ENCODE data around the gene COQ10B. TPM values are rescaled to one million over a fixed set of nuclear protein-coding genes. Genes with fewer than 3 reads are reported as not detected.

COQ10B gene
- total RNA-seq, 3 donors from 2014 or later (not counting 1 experiment from before 2014, with no cell fraction given): 64.6 to 79.2 (median 72.5) TPM

DNA sequence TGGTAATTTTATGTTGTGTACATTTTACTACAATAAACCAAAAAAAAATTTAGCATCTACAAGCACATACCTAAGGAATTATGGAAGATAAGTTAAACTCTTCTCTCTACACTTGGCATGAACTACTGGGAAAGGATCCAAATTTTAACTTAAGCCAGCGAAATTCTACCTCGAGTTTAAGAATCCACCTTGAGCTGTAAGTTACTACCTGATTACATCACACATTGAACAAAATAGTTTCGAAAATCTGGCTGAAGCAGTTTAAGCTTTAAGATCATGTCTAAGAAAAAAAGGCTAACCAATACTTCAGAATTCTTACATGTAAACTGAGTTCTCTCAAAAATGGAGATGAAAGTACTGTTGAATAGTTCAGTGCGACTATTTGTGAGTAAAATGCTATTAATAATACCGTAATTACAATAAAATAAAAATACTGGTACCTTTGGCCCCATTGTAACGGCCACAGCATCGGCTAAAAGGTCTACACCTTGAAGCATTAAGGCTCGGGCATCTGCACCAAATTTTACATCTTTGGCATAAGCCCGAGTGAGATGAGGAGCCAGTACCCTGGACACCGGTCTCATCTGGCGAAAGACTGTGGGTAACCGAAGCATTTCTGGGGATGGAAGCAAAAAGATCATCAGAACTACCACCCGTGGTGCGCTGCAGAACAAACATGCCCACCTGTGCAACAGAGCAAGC is 45.0 kb downstream of the COQ10B start:
- TF ChIP-seq, protein P1, sequence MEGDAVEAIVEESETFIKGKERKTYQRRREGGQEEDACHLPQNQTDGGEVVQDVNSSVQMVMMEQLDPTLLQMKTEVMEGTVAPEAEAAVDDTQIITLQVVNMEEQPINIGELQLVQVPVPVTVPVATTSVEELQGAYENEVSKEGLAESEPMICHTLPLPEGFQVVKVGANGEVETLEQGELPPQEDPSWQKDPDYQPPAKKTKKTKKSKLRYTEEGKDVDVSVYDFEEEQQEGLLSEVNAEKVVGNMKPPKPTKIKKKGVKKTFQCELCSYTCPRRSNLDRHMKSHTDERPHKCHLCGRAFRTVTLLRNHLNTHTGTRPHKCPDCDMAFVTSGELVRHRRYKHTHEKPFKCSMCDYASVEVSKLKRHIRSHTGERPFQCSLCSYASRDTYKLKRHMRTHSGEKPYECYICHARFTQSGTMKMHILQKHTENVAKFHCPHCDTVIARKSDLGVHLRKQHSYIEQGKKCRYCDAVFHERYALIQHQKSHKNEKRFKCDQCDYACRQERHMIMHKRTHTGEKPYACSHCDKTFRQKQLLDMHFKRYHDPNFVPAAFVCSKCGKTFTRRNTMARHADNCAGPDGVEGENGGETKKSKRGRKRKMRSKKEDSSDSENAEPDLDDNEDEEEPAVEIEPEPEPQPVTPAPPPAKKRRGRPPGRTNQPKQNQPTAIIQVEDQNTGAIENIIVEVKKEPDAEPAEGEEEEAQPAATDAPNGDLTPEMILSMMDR (IDR thresholded peaks at IDR 0.05): no peak

DNA sequence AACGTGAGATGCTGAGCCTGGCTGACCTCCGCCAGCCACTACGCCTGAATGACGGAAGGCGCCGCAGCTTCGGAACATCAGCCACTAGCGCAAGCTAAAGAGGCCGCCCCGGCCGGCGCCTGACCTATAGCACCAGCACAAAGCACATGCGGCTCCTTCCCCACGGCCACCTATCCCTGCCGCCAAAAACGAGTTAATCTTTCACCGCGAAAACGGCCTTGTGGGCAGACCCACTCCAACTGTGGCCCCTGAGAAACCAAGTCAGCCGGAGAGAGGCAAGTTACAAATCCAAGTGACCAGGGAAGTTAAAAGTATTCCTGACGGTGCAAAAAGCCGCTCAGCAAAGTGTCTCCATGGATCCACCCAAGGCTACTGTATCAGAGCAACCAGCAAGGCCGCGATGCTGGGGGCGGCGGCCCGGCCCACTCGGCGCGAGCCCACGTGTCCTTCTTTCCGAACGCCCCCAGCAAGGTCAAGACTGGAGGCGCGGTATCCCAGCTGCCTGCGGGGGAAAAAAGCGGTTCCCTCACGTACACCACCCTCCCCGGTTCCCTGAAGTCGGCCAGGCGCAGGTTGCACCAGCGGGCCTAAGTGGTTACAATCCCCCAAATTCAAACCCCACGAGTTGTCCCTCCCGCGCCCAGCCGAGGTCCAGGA is 45.7 kb downstream of the COQ10B start:
- WGBS (ENCODE audit: insufficient coverage): under 1% methylated on average over 46 of the region's 46 CpGs
- TF ChIP-seq, protein P1 (IDR thresholded peaks at IDR 0.05): no peak
- H3K9me3 ChIP-seq (ENCODE audit: control insufficient read depth, insufficient read depth, low read length): no peaks in the 10 kb centered on the region
- peaks cover 39 to 51% of the 10 kb centered on the region in 2 donors for H3K4me1 Mint-ChIP-seq
- H3K4me3 Mint-ChIP-seq: peak overlapping the region; percentile 88
- H3K36me3 Mint-ChIP-seq: peaks cover 7% of the 10 kb centered on the region
- H3K27ac Mint-ChIP-seq: peak overlapping the region; percentile 94
- DNase-seq (peak; percentile 49 to 58), ATAC-seq (no peak)
- H3K4me3 ChIP-seq (ENCODE audit: low read length): peak overlapping the region; percentile 85
- H3K27ac ChIP-seq (ENCODE audit: low read length): peak overlapping the region; percentile 95
- intact Hi-C loops (cut with micrococcal nuclease): no loop called here
- peaks cover 26% of the 10 kb centered on the region for H3K4me1 ChIP-seq (ENCODE audit: control insufficient read depth, insufficient read depth, low read length)
- peaks cover 46% of the 10 kb centered on the region for H3K36me3 ChIP-seq (ENCODE audit: control insufficient read depth, insufficient read depth, low read length)
- H3K9me3 Mint-ChIP-seq: no peaks in the 10 kb centered on the region
- H3K27me3 ChIP-seq (ENCODE audit: control insufficient read depth, insufficient read depth, low read length): no peaks in the 10 kb centered on the region
- H3K27me3 Mint-ChIP-seq (ENCODE audit: low read depth in 2 of 2): no peaks in the 10 kb centered on the region

More for the DNA sequence above, 45.0 kb downstream of the COQ10B start:
- Histone ChIP-seq H3K27me3 (ENCODE audit: control insufficient read depth, insufficient read depth, low read length) (no peaks in the 10 kb centered on the region), H3K9me3 (ENCODE audit: control insufficient read depth, insufficient read depth, low read length) (no peaks in the 10 kb centered on the region), H3K36me3 (ENCODE audit: control insufficient read depth, insufficient read depth, low read length) (peaks cover 48% of the 10 kb centered on the region), H3K27ac (ENCODE audit: low read length) (peak overlapping the region; percentile 95), H3K4me1 (ENCODE audit: control insufficient read depth, insufficient read depth, low read length) (peaks cover 26% of the 10 kb centered on the region), H3K4me3 (ENCODE audit: low read length) (peak overlapping the region; percentile 85)
- Mint-ChIP-seq H3K27me3 (ENCODE audit: low read depth in 2 of 2) (no peaks in the 10 kb centered on the region), H3K36me3 (peaks cover 7% of the 10 kb centered on the region), H3K4me3 (peak overlapping the region; percentile 88), H3K27ac (peak overlapping the region; percentile 94), H3K4me1 (peaks cover 39 to 51% of the 10 kb centered on the region in 2 donors), H3K9me3 (no peaks in the 10 kb centered on the region)
- DNase-seq (peak in 1 of 2 donors; percentile 13), ATAC-seq (no peak)
- intact Hi-C loops (cut with micrococcal nuclease): no loop called here
- 17% methylated on average over 12 of the region's 14 CpGs for WGBS (ENCODE audit: insufficient coverage)

DNA sequence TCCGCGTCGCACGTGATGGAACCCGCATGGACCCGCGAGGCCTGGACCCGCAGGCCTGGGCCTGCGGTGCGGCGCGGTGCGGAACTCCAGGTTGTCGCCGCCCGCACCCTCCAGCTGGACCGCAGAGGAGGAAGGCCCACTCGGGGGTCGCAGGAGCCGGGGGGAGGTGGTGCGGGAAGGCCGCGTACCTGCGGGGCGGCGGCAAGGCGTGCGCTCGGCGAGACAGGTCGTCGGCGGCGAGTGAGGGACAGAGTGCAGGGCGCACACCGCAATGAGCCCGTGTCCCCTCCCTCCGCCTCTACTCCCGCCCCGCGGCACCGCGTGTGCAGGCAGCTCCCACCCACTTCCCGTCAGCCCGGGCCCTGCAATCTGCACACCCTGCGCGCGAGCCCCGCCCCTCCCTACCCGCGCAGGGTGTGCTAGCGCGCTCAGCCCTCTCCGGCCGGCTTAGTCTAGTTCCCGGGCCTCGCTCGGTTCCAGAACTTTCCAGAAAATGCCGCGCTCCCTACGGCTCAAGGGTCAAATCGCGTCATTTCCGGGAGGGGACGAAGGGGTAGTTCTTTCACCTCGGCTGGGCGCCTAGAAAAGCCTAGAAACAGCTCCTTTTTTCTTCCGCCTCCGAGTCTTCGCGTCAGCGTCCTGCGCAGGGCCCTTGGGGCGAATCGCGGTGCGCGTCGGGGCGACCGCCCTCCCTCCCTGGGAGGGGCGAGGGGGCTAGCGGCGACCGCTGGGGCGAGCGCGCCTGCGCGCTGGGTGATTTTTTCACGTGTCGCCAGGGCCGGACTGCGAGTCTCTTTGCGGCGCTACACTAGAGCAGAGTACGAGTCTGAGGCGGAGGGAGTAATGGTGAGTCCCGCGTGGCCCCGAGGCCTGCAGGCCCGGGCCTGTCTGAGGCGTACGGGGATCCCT is 46.5 kb downstream of the COQ10B start, which contains the start of the genes HSPD1 and HSPE1:
HSPD1 (minus strand) TSS at position 247 of the 909 bp plus-strand sequence. CDS start 992 bp downstream, outside the sequence.
HSPE1 (plus strand) TSS at position 786 of the 909 bp plus-strand sequence; CDS start at position 844, 58 bp downstream.
- H3K4me3 Mint-ChIP-seq: peak within 1 kb of the TSS; percentile 88
- TF ChIP-seq, protein P1 (IDR thresholded peaks at IDR 0.05): no peak
- DNase-seq (peak; percentile 93 to 98), ATAC-seq (peak; percentile 84 to 95 (median 86))
- H3K36me3 ChIP-seq (ENCODE audit: control insufficient read depth, insufficient read depth, low read length): peaks cover 43% of the 10 kb centered on the region
- peak within 1 kb of the TSS; percentile 94 for H3K27ac Mint-ChIP-seq
- WGBS (ENCODE audit: insufficient coverage): under 1% methylated on average over 104 of the region's 104 CpGs
- no peaks in the 10 kb centered on the region for H3K27me3 Mint-ChIP-seq (ENCODE audit: low read depth in 2 of 2)
- peaks cover 39 to 48% of the 10 kb centered on the region in 2 donors for H3K4me1 Mint-ChIP-seq
- peak within 1 kb of the TSS; percentile 95 for H3K27ac ChIP-seq (ENCODE audit: low read length)
- no peaks in the 10 kb centered on the region for H3K27me3 ChIP-seq (ENCODE audit: control insufficient read depth, insufficient read depth, low read length)
- intact Hi-C loops (cut with micrococcal nuclease): loop anchor here (1.0 kb wide), 3 partner anchors 15 to 65 kb away; partner anchors contain the start of genes COQ10B and SF3B1
- H3K36me3 Mint-ChIP-seq: peaks cover 3% of the 10 kb centered on the region
- no peaks in the 10 kb centered on the region for H3K9me3 Mint-ChIP-seq
- H3K4me3 ChIP-seq (ENCODE audit: low read length): peak within 1 kb of the TSS; percentile 85
- peaks cover 26% of the 10 kb centered on the region for H3K4me1 ChIP-seq (ENCODE audit: control insufficient read depth, insufficient read depth, low read length)
- no peaks in the 10 kb centered on the region for H3K9me3 ChIP-seq (ENCODE audit: control insufficient read depth, insufficient read depth, low read length)
